ENCODE measurements around the gene ARHGAP25.
A peak's percentile ranks its signal among the peaks of the same experiment; 100 is the strongest.

ARHGAP25 gene

DNA sequence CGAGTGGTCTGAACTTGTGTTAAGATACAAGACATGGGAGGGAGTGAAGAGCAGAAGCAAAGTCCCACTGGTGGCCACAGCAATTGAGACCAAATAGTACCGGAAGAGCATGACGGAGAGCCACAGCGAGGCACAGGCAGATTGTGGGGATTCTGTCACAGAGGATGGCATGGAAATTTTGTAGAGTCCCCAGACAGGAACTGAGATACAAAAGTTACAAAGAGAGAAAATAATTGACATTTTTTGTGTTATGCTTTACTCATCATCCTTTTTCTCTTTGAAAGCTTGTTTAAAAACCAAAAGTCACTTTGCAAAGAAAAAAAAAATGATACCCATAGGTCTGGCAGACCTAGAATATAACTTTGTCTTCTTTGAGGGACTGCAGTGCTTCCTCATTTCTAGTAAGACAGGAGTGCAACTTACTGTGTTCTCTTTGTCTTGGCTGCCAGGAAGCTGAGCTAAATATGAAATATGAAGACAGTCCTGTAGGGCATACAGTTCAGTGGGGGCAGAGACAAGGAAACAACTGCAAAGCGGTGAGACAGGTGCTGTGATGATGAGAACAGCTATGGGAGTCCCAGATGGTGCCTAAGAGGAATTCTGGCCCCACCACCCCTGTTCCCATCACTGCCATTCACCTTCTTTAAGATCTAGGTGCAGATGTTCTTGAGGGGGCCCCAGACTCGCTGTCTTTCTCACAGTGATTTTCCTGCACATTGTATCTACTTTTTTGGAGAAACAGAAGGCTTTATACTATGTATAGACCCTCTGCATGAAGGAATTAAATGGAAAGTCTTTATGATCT lies 5.2 kb downstream of the ARHGAP25 start:
- no peak for DNase-seq
- intact Hi-C loops (cut with DNase I) = no loop called here

DNA sequence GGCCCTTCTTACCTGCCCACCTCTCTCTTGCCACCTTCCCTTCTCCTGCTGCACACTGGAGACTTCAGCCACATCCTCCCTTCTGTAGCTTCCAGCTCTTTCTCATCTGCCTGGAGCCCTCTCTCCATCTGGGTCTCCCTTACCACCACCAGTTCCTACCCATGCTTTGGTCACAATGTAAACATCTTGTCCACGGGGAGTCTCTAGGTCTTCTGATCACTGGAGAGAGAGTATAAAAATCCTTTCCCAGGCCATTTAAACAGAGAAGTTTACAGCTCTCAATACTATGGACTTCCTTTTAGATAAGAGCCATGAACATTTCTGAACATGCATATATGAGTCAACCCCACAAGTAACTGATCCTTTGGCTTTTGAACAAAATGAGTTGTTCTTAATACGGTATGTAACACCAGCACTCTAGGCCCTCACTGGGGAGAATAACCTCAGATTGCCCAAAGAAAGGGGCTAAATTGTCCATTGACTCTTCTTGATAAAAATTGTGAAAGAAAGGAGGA lies 5.8 kb downstream of the ARHGAP25 start:
- DNase-seq = no peak
- intact Hi-C loops (cut with DNase I) = no loop called here

DNA sequence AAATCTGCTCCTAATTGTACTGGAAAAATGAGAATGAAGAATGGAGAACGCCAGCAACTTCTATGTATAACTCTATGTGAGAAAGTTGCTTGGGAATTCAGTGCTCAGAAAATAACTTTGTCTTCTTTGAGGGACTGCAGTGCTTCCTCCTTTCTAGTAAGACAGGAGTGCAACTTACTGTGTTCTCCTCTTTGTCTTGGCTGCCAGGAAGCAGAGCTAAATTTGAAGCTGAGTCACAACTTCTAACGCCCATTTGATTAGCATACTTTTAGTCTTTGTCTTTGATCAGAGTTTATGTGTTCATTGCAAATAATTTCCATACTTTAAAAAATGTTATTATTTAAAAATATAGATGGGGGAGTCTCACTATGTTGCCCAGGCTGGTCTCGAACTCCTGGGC lies 6.6 kb downstream of the ARHGAP25 start:
- intact Hi-C loops (cut with DNase I) = no loop called here
- no peak for DNase-seq

DNA sequence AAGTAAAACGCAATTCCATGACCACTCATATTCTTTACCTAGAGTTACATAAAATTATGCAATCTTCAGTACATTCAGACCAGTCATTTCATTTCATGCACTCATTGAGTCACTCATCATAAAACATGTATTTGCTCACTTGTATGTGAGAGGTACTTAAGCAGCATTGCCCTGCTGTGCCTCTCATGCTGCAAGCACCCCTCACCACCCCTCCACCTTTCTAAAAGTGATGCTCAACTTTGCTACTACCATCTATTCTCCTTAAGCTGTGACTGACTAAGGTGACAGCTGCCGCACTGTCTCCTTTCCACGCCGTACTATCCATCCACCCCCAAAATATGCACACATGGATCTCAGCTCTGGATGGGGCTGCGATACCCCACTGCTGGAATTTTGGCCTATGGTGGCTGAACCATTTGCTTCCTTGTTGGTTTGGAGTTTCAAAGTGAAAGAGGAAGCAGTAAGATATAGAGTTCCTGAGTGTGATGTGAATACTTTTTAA lies 7.2 kb downstream of the ARHGAP25 start:
- DNase-seq = no peak
- intact Hi-C loops (cut with DNase I) = no loop called here

DNA sequence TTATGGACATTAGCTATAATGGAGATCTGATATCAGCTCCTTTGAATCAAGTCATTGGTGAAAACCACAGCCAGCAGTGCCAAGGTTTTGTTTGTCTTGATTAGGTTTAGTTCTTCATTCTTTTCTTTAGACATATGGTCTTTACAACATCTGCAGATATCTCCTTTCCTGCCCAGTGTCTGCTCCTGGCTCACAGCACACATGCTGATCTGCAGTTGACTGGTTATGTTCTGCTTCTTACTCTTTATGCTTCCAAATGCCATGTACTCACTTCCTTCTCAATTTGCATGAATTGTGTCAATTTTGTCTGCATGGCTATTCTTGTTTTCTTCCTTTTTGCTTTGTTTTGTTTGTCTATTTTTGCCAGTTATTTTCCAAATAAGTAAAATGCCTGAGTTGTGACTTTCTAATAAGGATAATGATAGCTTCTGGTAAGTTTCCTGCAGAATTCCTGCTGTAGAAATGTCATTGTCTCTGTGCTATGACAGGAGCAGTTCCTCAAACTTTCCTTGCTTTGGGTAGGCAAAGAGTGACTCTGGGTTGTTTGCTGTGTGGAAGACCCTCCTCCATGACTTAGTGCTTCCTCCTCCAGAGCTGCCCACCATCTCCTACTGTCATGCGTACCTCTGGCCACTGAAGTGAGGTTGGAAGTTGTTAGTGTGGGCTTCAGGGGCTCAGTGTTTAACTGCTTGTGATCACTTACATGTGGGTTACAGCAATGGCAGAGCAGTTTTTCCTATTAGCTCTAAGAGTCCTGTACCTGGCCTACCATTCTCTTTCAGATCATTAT lies 8.2 kb downstream of the ARHGAP25 start:
- intact Hi-C loops (cut with DNase I) = no loop called here
- DNase-seq = no peak

DNA sequence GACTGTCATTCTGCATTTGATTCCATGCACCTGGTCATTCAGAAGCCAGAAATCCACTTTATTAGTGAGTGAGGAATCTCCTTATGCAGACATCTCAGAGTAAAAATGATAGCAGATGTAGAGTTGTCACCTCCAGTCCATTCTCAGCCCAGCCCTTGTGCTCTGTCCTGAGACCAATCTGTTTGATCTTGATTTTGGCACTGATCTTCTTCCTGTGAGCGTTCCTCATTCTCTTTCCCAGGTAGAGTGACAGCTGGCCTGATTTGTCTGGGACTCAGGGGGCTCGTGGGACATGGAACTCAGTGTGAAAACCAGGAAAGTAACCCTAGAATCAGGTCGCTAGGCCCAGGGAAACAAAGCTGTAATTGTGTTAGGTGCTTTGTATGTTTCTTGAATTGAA lies 8.9 kb downstream of the ARHGAP25 start:
- peak in 1 of 42 donors; percentile 36 for DNase-seq
- intact Hi-C loops (cut with DNase I) = no loop called here

DNA sequence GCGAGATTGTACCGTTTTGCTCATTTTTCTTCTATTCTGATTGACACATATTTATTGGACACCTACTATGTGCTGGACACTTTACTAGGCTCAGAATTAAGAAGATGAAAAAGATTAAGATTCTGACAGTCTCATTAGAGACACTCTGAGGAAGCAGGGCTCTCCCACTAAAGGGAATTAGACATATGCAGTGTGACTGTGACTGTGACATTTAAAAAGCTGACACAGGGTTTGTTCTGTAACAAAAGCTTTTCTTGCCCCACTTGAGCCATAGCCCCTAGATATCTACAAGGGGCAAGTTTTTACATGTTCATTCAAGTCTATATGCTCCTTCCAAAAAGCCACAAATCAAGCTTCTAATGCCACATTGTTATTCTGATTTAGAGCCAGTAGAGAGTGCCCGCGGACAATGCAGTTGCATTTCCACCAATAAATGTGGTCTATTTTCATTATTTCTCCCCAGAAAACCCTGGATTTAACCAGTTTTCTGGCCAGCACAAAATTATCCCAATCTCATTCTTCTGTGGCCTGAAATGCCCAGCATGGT lies 9.8 kb downstream of the ARHGAP25 start:
- intact Hi-C loops (cut with DNase I) = no loop called here
- no peak for DNase-seq

DNA sequence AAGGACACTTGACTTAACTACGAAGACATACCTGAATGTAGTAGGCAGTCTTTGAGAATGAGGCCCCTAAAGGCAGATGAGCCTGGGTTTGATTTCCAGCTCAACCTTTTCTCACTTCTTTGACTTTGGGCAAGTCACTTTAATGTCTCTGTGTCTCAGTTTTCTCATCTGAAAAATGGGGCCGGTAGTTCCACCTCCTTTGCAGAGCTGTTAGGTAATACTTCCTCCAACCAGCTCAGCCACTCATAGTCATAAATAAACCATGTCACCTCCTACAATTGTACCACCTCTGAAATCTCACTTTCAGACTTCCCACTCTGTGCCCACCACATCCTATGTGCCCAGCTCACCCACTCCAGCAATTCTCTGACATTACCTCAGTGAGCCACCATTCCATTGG lies 10.4 kb downstream of the ARHGAP25 start:
- peak in 1 of 42 donors; percentile 16 for DNase-seq
- intact Hi-C loops (cut with DNase I) = no loop called here

DNA sequence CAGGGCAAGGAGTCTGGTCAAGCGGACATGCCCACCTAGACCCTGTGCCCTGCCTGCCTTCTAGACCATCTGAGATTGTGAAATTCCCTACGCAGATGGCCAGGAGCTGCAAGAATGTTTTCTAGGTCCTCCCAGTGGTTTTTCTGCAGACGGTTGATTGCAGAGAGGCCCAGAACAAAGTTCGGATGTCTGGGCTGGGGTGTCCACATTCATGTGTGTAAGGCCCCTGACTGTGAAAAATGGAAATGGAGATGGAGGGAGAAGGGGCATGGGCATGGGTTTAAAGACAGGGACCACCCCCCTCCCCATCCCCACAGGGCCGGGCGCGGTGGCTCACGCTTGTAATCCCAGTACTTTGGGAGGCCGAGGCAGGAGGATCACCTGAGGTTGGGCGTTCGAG lies 11.8 kb downstream of the ARHGAP25 start:
- intact Hi-C loops (cut with DNase I) = no loop called here
- DNase-seq = peak in 1 of 42 donors; percentile 20

DNA sequence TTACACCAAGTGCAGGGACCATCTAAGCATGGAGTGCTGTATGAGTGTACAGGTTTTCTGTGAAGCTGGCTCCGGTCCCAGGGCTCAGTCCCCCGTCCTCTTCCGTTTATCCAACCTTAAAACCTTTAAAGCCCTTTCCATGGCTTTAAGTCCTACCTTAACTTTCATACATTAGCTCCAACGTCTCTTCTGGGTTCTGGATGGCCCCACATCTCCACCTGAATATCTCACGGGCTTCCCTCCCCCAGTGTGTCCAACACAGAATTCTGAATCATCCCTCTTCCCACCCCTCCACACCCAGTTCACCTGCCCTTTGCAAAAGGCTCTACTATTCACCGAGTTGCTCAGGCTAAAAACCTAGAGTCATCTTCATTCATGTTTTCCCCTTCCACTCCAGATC lies 12.8 kb downstream of the ARHGAP25 start:
- intact Hi-C loops (cut with DNase I) = no loop called here
- peak in 1 of 42 donors; percentile 9 for DNase-seq

DNA sequence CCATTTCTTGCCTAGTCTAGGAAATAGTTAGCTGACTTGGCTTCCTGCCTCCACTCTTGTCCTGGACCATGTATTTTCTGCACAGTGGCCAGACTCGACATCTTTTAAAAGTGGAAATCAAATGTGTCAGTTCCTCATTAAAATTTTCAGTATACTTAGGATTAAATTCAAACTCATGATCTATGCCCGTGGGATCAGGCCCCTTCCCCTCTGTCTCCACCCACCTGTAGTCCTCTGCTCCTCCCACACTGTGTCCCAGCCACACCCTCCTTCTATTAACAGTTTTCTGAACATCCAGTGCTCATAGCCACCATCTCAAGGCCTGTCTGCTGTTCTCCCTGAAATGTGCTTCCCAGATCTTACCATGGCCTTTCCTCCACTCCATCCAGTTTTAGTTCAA lies 13.3 kb downstream of the ARHGAP25 start:
- intact Hi-C loops (cut with DNase I) = no loop called here
- DNase-seq = peak in 1 of 42 donors; percentile 33

DNA sequence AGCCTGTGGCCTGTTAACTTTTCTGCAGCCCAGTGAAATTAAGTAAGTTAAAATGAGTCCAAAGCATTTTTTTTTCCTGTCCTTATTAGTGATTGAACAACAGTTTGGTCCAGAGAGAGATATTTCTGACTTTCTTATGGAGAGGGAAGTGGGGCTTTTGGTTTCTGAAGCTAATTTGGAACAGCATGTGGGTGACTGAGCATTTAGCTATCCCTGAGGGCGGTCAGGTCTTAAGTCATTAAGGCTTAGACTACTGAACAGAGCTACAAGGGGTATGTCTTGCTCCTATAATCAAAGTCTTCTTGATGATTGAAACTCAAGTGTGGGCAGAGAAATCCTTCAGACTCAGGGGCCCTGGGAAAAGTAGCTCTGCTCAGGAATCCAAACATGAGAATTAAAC lies 14.0 kb downstream of the ARHGAP25 start:
- no peak for DNase-seq
- intact Hi-C loops (cut with DNase I) = no loop called here

DNA sequence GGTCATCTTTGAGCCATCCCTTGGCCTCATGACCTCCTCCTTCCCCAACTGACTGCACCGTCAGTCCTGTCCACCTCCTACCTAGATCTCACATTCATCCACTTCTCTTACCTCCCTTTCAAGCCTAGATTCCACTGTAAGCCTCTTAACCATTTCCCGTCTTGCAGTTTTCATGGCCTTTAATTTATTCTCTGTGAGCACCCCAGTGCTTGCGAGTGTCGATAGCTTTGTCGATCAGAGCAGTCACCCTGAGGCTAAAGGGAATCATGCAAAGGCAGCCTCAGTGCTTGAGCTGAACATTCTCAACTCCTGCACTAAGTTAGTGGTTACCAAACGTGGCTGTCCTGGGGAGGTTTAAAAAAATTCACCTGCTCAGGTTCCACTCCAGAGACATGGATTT lies 14.7 kb downstream of the ARHGAP25 start:
- no peak for DNase-seq
- intact Hi-C loops (cut with DNase I) = no loop called here

DNA sequence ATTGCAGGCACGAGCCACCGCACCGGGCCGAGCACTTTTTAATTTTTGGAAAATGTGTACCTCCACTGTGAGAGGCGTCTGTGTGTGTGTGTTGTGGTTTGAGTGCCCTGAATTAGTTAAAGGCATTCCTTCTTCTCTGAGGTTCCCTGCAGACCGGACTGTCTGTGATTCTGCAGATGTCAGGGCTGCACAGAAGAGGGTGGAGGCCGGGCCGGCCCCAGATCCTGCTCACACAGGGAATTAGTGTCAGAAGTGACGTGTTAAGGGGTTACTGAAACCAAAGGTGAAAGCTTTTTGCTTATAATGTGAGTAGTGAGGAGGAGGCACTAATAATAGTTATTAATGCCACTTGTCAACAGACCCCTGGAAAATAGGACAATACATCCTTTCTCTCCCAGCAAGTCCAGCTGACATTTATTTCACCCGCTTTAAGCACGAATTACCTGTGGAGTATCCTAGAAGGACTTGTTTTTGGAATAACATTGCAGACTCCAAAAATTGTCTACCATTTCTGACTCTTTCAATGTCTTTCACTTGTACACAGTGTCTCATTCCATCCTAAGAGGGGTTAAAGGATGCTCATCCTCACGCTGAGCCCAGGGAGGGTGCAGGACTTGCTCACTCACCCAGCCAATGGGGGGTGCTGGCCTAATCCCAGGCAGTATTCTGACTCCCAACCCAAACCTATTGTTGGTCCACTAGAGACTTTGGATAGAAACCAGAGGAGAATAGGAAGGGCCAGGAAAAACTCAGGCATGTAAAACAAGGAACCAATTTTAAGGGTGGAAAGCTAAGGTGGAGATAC lies 16.2 kb downstream of the ARHGAP25 start:
- DNase-seq = peak in 1 of 42 donors; percentile 4
- intact Hi-C loops (cut with DNase I) = loop anchor here (5.0 to 10.0 kb wide), 2 partner anchors 84 to 157 kb away; no protein-coding TSS in a partner anchor

DNA sequence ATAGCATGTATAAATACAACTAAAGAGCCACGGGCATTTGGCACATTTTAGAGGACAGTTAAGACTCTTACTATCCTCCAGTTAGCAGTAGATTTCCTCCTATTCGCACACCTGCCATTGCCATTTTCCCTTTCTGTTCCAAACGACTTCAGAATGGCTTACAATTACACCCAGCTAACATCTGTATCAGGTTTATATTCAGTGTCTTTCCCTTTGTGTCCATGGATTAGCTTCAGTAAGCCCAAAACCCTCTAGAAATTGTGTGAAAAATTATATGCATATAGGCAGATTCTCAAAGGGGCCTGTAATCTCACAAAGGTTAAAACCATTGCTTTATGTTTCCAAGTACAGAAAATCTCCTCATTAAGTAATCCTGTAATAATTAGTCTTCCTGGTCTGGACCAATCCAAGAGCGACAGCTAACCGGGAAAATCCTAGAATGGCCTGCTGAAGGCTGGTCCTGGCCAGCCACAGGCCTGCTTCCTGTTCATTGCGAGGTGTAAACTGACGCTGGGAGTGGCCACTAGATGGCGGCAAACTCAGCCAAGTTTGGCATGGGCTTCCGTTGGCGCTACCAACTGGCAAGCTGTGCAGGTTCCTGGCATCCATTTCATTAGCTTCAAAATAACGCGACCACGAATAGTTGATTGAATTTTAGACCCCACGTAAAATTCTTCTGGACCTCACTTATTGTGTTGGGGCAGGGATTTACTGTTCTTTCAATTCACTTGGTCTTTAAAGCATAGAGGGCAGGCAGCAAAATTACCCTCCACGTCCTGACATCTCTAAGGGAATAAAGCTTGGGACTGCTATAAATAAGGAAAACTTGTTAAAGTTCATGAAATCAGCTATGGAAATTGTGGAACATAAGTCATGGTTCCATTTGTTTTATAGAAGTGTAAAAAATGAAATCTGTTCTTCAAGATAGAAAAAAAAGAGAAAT lies 17.1 kb downstream of the ARHGAP25 start:
- intact Hi-C loops (cut with DNase I) = loop anchor here (5.0 to 10.0 kb wide), 2 partner anchors 83 to 156 kb away; no protein-coding TSS in a partner anchor
- DNase-seq = peak; percentile 75 to 97 (median 92)

DNA sequence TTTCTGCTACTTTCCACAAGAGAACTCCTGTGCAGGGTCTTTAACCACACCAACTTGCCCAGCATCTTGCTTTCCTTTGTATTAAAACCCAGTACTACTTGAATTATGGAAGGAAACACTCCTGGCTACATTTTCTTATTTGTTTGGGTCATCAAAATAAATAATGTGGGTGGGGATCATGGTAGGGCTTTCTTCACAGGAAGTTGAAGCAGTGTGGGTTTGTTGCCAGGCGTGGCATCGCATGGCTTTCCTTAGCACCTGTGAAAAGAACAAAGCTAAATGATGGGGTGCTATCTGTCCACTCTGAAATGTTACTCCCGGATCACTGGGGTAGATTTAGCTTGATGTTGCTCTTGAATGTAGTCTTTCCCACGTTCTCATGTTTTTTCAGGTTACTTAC lies 18.7 kb downstream of the ARHGAP25 start:
- intact Hi-C loops (cut with DNase I) = loop anchor here (5.0 to 10.0 kb wide), 2 partner anchors 81 to 154 kb away; no protein-coding TSS in a partner anchor
- DNase-seq = peak in 1 of 42 donors; percentile 18

DNA sequence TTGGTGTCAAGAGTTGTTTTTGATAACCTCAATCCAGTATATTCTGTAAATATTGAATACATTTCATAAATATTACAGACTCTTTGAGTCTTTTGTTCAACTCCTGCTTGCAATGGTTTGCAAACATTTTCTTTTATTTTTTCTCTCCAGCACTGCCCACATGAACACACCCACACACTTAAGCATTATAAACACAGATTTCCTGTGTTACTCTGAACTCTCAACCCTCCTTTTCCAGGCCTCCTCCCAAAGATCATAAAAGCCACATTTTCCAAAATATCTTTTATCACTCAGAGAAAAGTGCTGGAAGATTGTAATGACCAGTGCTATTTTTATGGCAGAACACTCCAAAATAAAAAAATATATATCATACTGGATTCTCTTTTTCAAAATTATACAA lies 20.5 kb downstream of the ARHGAP25 start:
- intact Hi-C loops (cut with DNase I) = loop anchor here (10.0 kb wide), 1 partner anchor 80 kb away; no protein-coding TSS in a partner anchor
- no peak for DNase-seq

Data from head of caudate nucleus (tissue), 42 donors.